ENCODE measurements around the gene TBC1D14. TPM values are rescaled to one million over a fixed set of nuclear protein-coding genes. Genes with fewer than 3 reads are reported as not detected.
A peak's percentile ranks its signal among the peaks of the same experiment; 100 is the strongest.

TBC1D14 gene
- total RNA-seq, 2 experiments from 2014 or later: 36.7 to 44.0 TPM

- intact Hi-C loops (cut with DNase I, micrococcal nuclease): no loop called here
- H3K4me3 Mint-ChIP-seq: no peak overlapping the region
- ATAC-seq: no peak
- CTCF ChIA-PET: interaction anchor here (0.9 to 1.2 kb wide), 3 partner anchors 8 to 15 kb away, joined by 3 read pairs; partner anchors contain the start of gene TADA2B
- POLR2A ChIA-PET: interaction anchor here (1.3 kb wide), 1 partner anchor 9 kb away, joined by 5 read pairs; the partner anchor contains the start of gene GRPEL1
- no peaks in the 10 kb centered on the region for H3K9me3 Mint-ChIP-seq (ENCODE audit: low read depth)
- peak overlapping the region; percentile 43 for H3K27ac Mint-ChIP-seq
- no peaks in the 10 kb centered on the region for H3K27me3 Mint-ChIP-seq
- DNase-seq: no peak
- peaks cover 61% of the 10 kb centered on the region for H3K36me3 Mint-ChIP-seq (ENCODE audit: low read depth)
- H3K4me1 Mint-ChIP-seq: peaks cover 13% of the 10 kb centered on the region
Measured at GRCh38 chr4:7058792-7059191, 149.2 kb downstream of the TBC1D14 start.

- ChIA-PET CTCF (interaction anchor here (0.8 to 1.2 kb wide), 3 partner anchors 14 to 16 kb away, joined by 3 read pairs; partner anchors contain the start of gene TADA2B), POLR2A (interaction anchor here (1.3 kb wide), 1 partner anchor 8 kb away, joined by 5 read pairs; the partner anchor contains the start of gene GRPEL1)
- Mint-ChIP-seq H3K27ac (no peak overlapping the region), H3K4me3 (no peak overlapping the region), H3K9me3 (ENCODE audit: low read depth) (no peaks in the 10 kb centered on the region), H3K27me3 (no peaks in the 10 kb centered on the region), H3K36me3 (ENCODE audit: low read depth) (peaks cover 60% of the 10 kb centered on the region), H3K4me1 (peaks cover 19% of the 10 kb centered on the region)
- no peak for ATAC-seq
- no peak for DNase-seq
- intact Hi-C loops (cut with DNase I, micrococcal nuclease): no loop called here
Measured at GRCh38 chr4:7059662-7060061, 150.0 kb downstream of the TBC1D14 start.

- H3K27ac Mint-ChIP-seq: peak overlapping the region; percentile 47
- no peaks in the 10 kb centered on the region for H3K9me3 Mint-ChIP-seq (ENCODE audit: low read depth)
- ChIA-PET CTCF (interaction anchor here (0.8 to 2.1 kb wide), 2 partner anchors 16 to 17 kb away, joined by 3 to 6 read pairs; partner anchors contain the start of gene TADA2B), POLR2A (no interaction called here)
- no peaks in the 10 kb centered on the region for H3K27me3 Mint-ChIP-seq
- no peak overlapping the region for H3K4me3 Mint-ChIP-seq
- H3K4me1 Mint-ChIP-seq: peaks cover 28% of the 10 kb centered on the region
- intact Hi-C loops (cut with DNase I, micrococcal nuclease): no loop called here
- DNase-seq (no peak), ATAC-seq (no peak)
- peaks cover 67% of the 10 kb centered on the region for H3K36me3 Mint-ChIP-seq (ENCODE audit: low read depth)
Measured at GRCh38 chr4:7060346-7061150, 150.9 kb downstream of the TBC1D14 start.

GRCh38 chr4:7061815-7062214, 152.2 kb downstream of the TBC1D14 start:
- H3K36me3 Mint-ChIP-seq (ENCODE audit: low read depth): peaks cover 70% of the 10 kb centered on the region

GRCh38 chr4:7062816-7063215, 153.2 kb downstream of the TBC1D14 start:
- H3K27ac Mint-ChIP-seq: no peak overlapping the region
- peaks cover 73% of the 10 kb centered on the region for H3K36me3 Mint-ChIP-seq (ENCODE audit: low read depth)

More at GRCh38 chr4:7061815-7062214, 152.2 kb downstream of the TBC1D14 start:
- no peaks in the 10 kb centered on the region for H3K9me3 Mint-ChIP-seq (ENCODE audit: low read depth)
- H3K4me1 Mint-ChIP-seq: peaks cover 39% of the 10 kb centered on the region
- no peak for DNase-seq
- CTCF ChIA-PET: interaction anchor here (0.6 to 2.1 kb wide), 4 partner anchors 9 to 388 kb away, joined by 3 to 6 read pairs (median 5); partner anchors contain the start of gene TADA2B
- no peak overlapping the region for H3K27ac Mint-ChIP-seq
- POLR2A ChIA-PET: interaction anchor here (0.6 to 0.8 kb wide), 2 partner anchors 9 to 42 kb away, joined by 3 to 4 read pairs; no protein-coding TSS in a partner anchor
- intact Hi-C loops (cut with DNase I, micrococcal nuclease): no loop called here
- ATAC-seq: no peak
- H3K4me3 Mint-ChIP-seq: no peak overlapping the region
- H3K27me3 Mint-ChIP-seq: no peaks in the 10 kb centered on the region

GRCh38 chr4:7063362-7063761, 153.7 kb downstream of the TBC1D14 start:
- Mint-ChIP-seq H3K27ac (peak overlapping the region; percentile 32), H3K9me3 (ENCODE audit: low read depth) (no peaks in the 10 kb centered on the region), H3K4me3 (no peak overlapping the region), H3K27me3 (no peaks in the 10 kb centered on the region), H3K36me3 (ENCODE audit: low read depth) (peaks cover 70% of the 10 kb centered on the region), H3K4me1 (peaks cover 38% of the 10 kb centered on the region)
- intact Hi-C loops (cut with DNase I, micrococcal nuclease): no loop called here
- POLR2A ChIA-PET: interaction anchor here (1.2 kb wide), 1 partner anchor 11 kb away, joined by 4 read pairs; no protein-coding TSS in a partner anchor
- CTCF ChIA-PET: no interaction called here
- ATAC-seq (no peak), DNase-seq (peak; percentile 4)

More at GRCh38 chr4:7062816-7063215, 153.2 kb downstream of the TBC1D14 start:
- POLR2A ChIA-PET: interaction anchor here (0.6 to 1.2 kb wide), 3 partner anchors 10 to 163 kb away, joined by 3 to 5 read pairs (median 4); no protein-coding TSS in a partner anchor
- H3K27me3 Mint-ChIP-seq: no peaks in the 10 kb centered on the region
- no peaks in the 10 kb centered on the region for H3K9me3 Mint-ChIP-seq (ENCODE audit: low read depth)
- H3K4me3 Mint-ChIP-seq: no peak overlapping the region
- intact Hi-C loops (cut with DNase I, micrococcal nuclease): no loop called here
- peaks cover 39% of the 10 kb centered on the region for H3K4me1 Mint-ChIP-seq
- DNase-seq (no peak), ATAC-seq (no peak)
- CTCF ChIA-PET: interaction anchor here (1.5 to 2.1 kb wide), 2 partner anchors 8 to 20 kb away, joined by 4 to 6 read pairs; partner anchors contain the start of gene TADA2B

GRCh38 chr4:7066006-7066405, 156.4 kb downstream of the TBC1D14 start:
- Mint-ChIP-seq H3K4me3 (peak overlapping the region; percentile 94), H3K36me3 (ENCODE audit: low read depth) (peaks cover 55% of the 10 kb centered on the region), H3K27ac (peak overlapping the region; percentile 92), H3K4me1 (peaks cover 43% of the 10 kb centered on the region), H3K27me3 (no peaks in the 10 kb centered on the region), H3K9me3 (ENCODE audit: low read depth) (no peaks in the 10 kb centered on the region)
- ChIA-PET CTCF (interaction anchor here (0.9 to 10.3 kb wide), 4 partner anchors 22 to 79 kb away, joined by 3 to 126 read pairs (median 4); partner anchors contain the start of gene TADA2B), POLR2A (interaction anchor here (0.6 to 1.4 kb wide), 3 partner anchors 8 to 160 kb away, joined by 4 to 9 read pairs (median 5); no protein-coding TSS in a partner anchor)
- DNase-seq (peak; percentile 3), ATAC-seq (no peak)
- intact Hi-C loops (cut with DNase I, micrococcal nuclease): loop anchor here in 1 of 2 experiments (5.0 kb wide), 1 partner anchor 1376 kb away; the partner anchor contains the start of genes ACOX3 and TRMT44

- ChIA-PET CTCF (interaction anchor here (0.9 to 10.3 kb wide), 7 partner anchors 10 to 83 kb away, joined by 3 to 126 read pairs (median 3); partner anchors contain the start of gene TADA2B), POLR2A (interaction anchor here (0.6 to 1.7 kb wide), 2 partner anchors 9 to 12 kb away, joined by 5 to 6 read pairs; no protein-coding TSS in a partner anchor)
- peaks cover 43% of the 10 kb centered on the region for H3K4me1 Mint-ChIP-seq
- intact Hi-C loops (cut with DNase I, micrococcal nuclease): loop anchor here in 1 of 2 experiments (5.0 kb wide), 1 partner anchor 1376 kb away; the partner anchor contains the start of genes ACOX3 and TRMT44
- H3K9me3 Mint-ChIP-seq (ENCODE audit: low read depth): no peaks in the 10 kb centered on the region
- H3K27ac Mint-ChIP-seq: peak overlapping the region; percentile 92
- H3K4me3 Mint-ChIP-seq: peak overlapping the region; percentile 94
- no peak for DNase-seq
- ATAC-seq: no peak
- H3K27me3 Mint-ChIP-seq: peaks cover under 1% of the 10 kb centered on the region
- peaks cover 50% of the 10 kb centered on the region for H3K36me3 Mint-ChIP-seq (ENCODE audit: low read depth)
Measured at GRCh38 chr4:7066493-7066892, 156.9 kb downstream of the TBC1D14 start.

- H3K27me3 Mint-ChIP-seq: peaks cover 2% of the 10 kb centered on the region
- H3K36me3 Mint-ChIP-seq (ENCODE audit: low read depth): peaks cover 44% of the 10 kb centered on the region
- peak overlapping the region; percentile 92 for H3K27ac Mint-ChIP-seq
- DNase-seq (no peak), ATAC-seq (no peak)
- ChIA-PET POLR2A (interaction anchor here (0.6 to 1.7 kb wide), 6 partner anchors 8 to 297 kb away, joined by 3 to 16 read pairs (median 6); no protein-coding TSS in a partner anchor), CTCF (interaction anchor here (0.9 to 10.3 kb wide), 9 partner anchors 9 to 158 kb away, joined by 3 to 126 read pairs (median 6); partner anchors contain the start of genes TADA2B and TBC1D14)
- H3K4me3 Mint-ChIP-seq: peak overlapping the region; percentile 94
- intact Hi-C loops (cut with DNase I, micrococcal nuclease): loop anchor here in 1 of 2 experiments (5.0 kb wide), 1 partner anchor 1375 kb away; the partner anchor contains the start of genes ACOX3 and TRMT44
- H3K4me1 Mint-ChIP-seq: peaks cover 43% of the 10 kb centered on the region
- no peaks in the 10 kb centered on the region for H3K9me3 Mint-ChIP-seq (ENCODE audit: low read depth)
Measured at GRCh38 chr4:7067126-7067451, 157.5 kb downstream of the TBC1D14 start.

- ChIA-PET POLR2A (interaction anchor here (0.6 to 1.7 kb wide), 11 partner anchors 9 to 871 kb away, joined by 3 to 16 read pairs (median 7); partner anchors contain the start of genes TADA2B and TBC1D14), CTCF (interaction anchor here (0.6 to 10.3 kb wide), 14 partner anchors 9 to 426 kb away, joined by 3 to 126 read pairs (median 4); partner anchors contain the start of genes TADA2B and TBC1D14)
- Mint-ChIP-seq H3K4me3 (peak within 1 kb of the TSS; percentile 94), H3K27ac (peak within 1 kb of the TSS; percentile 94), H3K4me1 (peaks cover 43% of the 10 kb centered on the region), H3K9me3 (ENCODE audit: low read depth) (no peaks in the 10 kb centered on the region), H3K27me3 (peaks cover 2% of the 10 kb centered on the region), H3K36me3 (ENCODE audit: low read depth) (peaks cover 39% of the 10 kb centered on the region)
- peak; percentile 100 for DNase-seq
- intact Hi-C loops (cut with DNase I, micrococcal nuclease): loop anchor here (1.0 to 5.0 kb wide), 13 partner anchors 23 to 1375 kb away; partner anchors contain the start of genes MRFAP1 (in 2 of the 2), TBC1D14 (in 2 of the 2), ACOX3 (in 1 of the 2) and BLOC1S4 (in 1 of the 2)
- ATAC-seq: peak; percentile 94
Measured at GRCh38 chr4:7067452-7068278, 158.0 kb downstream of the TBC1D14 start, which contains the start of gene GRPEL1. TSS of gene GRPEL1 (minus strand) at chr4:7068064. CDS start at chr4:7068032, 32 bp downstream.
